Activated naive CD4-positive, alpha-beta T cell treated with anti-CD3 and anti-CD28 coated beads, Interleukin-2, amount 10 ng/mL, durations not matched to agents 7 days and 5 days (primary cell): ENCODE data around the gene MMP25.

Experiments used
- CTCF ChIA-PET: fragments of 350-600 bp; sonication (Branson Sonifier 250); formaldehyde crosslinking; loops from one replicate; lab custom pipeline; 2021; ENCODE audit warnings: antibody characterized with exemption; lab: Charles Lee
- DNase-seq: peaks from one replicate; pipeline ENCODE4 v3.0.0-alpha.2; 2020
- H3K27ac Mint-ChIP-seq: one replicate; pipeline ENCODE4 v1.8.0; 2021; ENCODE audit warnings: mild to moderate bottlenecking, moderate library complexity, mixed read lengths
- H3K27me3 Mint-ChIP-seq: one replicate; pipeline ENCODE4 v1.8.0; 2021; ENCODE audit warnings: mild to moderate bottlenecking, mixed read lengths
- H3K36me3 Mint-ChIP-seq: one replicate; pipeline ENCODE4 v1.8.0; 2021; ENCODE audit warnings: mixed read lengths
- H3K4me1 Mint-ChIP-seq: one replicate; pipeline ENCODE4 v1.8.0; 2021; ENCODE audit warnings: mixed read lengths
- H3K4me3 Mint-ChIP-seq: one replicate; pipeline ENCODE4 v1.8.0; 2021; ENCODE audit warnings: mild to moderate bottlenecking, moderate library complexity, mixed read lengths
- H3K9me3 Mint-ChIP-seq: one replicate; pipeline ENCODE4 v1.8.0; 2021; ENCODE audit warnings: mixed read lengths

The MMP25 gene

DNA sequence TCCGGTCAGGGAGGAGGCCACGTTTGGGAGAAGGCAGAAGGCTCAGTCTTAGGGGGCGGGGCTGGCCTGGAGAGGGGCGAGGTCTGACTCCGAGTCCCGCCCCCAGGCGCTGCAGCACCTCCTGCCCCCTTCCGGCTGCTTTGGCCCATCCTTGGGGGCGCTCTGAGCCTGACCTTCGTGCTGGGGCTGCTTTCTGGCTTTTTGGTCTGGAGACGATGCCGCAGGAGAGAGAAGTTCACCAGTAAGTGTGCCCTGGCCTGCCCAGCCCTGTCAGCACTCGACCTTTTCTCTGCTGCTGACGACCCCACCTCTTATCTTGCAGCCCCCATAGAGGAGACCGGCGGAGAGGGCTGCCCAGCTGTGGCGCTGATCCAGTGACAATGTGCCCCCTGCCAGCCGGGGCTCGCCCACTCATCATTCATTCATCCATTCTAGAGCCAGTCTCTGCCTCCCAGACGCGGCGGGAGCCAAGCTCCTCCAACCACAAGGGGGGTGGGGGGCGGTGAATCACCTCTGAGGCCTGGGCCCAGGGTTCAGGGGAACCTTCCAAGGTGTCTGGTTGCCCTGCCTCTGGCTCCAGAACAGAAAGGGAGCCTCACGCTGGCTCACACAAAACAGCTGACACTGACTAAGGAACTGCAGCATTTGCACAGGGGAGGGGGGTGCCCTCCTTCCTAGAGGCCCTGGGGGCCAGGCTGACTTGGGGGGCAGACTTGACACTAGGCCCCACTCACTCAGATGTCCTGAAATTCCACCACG is 24.7 kb upstream of the MMP25 start:
- Mint-ChIP-seq H3K27ac (peak overlapping the region; percentile 52), H3K36me3 (peaks cover 15% of the 10 kb centered on the region), H3K4me1 (peaks cover 63% of the 10 kb centered on the region), H3K4me3 (peak overlapping the region; percentile 90), H3K27me3 (peaks cover 44% of the 10 kb centered on the region), H3K9me3 (no peaks in the 10 kb centered on the region)
- CTCF ChIA-PET = interaction anchor here (1.1 to 18.9 kb wide), 6 partner anchors 8 to 108 kb away, joined by 3 to 300 read pairs (median 7); partner anchors contain the start of gene CLDN9
- peak; percentile 84 for DNase-seq

DNA sequence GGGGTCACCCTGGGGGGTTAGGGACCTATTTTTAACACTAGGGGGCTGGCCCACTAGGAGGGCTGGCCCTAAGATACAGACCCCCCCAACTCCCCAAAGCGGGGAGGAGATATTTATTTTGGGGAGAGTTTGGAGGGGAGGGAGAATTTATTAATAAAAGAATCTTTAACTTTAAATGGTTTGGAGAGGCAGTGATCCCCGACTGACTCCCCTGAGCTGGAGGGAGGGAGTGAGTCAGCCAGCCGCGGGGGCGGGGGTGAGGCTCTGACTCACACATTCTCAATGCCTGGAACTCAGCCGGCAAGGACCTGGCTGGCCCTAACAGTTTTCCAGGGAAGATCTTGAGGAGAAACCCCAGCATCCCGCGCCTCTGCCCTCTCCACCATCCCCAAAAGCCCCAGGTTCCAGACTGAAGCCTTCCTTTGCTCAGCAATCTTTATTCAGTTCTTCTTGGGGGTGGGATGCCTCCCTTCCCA is 24.1 kb upstream of the MMP25 start:
- peaks cover 20% of the 10 kb centered on the region for H3K36me3 Mint-ChIP-seq
- H3K4me1 Mint-ChIP-seq = peaks cover 64% of the 10 kb centered on the region
- CTCF ChIA-PET = interaction anchor here (1.1 to 18.9 kb wide), 6 partner anchors 10 to 144 kb away, joined by 3 to 300 read pairs (median 5); partner anchors contain the start of gene CLDN9
- H3K9me3 Mint-ChIP-seq = no peaks in the 10 kb centered on the region
- peaks cover 39% of the 10 kb centered on the region for H3K27me3 Mint-ChIP-seq
- H3K4me3 Mint-ChIP-seq = peak overlapping the region; percentile 90
- peak; percentile 78 for DNase-seq
- peak overlapping the region; percentile 95 for H3K27ac Mint-ChIP-seq

DNA sequence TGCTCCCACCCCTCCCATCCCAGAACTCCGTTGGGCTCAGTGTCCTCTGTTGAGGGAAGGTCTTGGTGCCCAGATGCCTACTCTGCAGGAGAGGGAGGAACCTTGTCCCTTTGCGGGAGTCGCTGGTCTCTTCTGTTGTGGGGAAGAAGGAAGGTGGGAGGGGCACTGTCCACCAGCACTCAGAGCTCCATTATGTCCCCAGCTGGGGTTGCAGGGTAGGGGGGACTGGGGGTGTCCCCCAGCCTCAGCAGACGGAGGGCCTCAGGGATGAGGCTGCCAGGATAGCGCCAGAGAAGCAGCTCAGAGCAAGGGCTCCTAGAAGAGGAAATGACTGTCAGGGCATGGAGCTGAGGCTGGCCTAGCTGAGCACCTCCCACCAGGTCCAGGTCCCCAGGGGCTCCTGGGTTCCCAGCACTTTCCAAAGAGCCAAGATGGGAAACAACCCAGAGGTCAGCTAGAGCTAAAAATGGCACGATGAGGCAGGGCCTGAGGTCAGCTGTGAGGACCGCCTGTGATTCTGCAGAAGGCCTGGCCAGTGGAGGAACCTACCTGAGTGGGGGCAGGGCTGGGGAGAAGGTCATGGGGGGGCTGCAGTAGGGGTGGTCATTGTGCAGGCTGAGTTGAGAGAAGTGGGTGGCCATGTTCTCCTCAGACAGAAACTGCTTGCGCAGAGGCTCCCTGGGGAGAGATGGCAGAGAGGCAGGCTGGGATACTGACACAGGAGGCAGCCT is 23.5 kb upstream of the MMP25 start:
- no peaks in the 10 kb centered on the region for H3K9me3 Mint-ChIP-seq
- CTCF ChIA-PET = interaction anchor here (1.2 to 18.9 kb wide), 6 partner anchors 9 to 143 kb away, joined by 3 to 300 read pairs (median 7); partner anchors contain the start of gene CLDN9
- peak overlapping the region; percentile 95 for H3K27ac Mint-ChIP-seq
- peaks cover 35% of the 10 kb centered on the region for H3K27me3 Mint-ChIP-seq
- DNase-seq = no peak
- peak overlapping the region; percentile 90 for H3K4me3 Mint-ChIP-seq
- H3K36me3 Mint-ChIP-seq = peaks cover 20% of the 10 kb centered on the region
- peaks cover 67% of the 10 kb centered on the region for H3K4me1 Mint-ChIP-seq

DNA sequence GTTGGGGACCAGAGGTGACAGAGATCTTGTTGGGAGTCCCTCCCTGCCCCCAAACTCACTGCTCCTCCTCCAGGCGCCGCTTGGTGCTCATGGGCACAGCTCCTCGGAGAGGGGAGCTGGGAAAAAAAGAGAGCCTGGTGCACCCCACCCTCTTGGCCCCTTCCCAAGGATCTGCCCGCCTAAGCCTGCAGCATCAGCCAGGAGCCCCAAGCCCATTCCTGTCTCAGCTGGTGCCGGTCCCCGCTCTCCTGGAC is 23.0 kb upstream of the MMP25 start:
- Mint-ChIP-seq H3K27me3 (peaks cover 34% of the 10 kb centered on the region), H3K4me3 (peak overlapping the region; percentile 90), H3K4me1 (peaks cover 68% of the 10 kb centered on the region), H3K27ac (peak overlapping the region; percentile 95), H3K36me3 (peaks cover 20% of the 10 kb centered on the region), H3K9me3 (no peaks in the 10 kb centered on the region)
- CTCF ChIA-PET = interaction anchor here (1.2 to 18.9 kb wide), 3 partner anchors 10 to 143 kb away, joined by 3 to 300 read pairs (median 7); partner anchors contain the start of gene CLDN9
- peak; percentile 40 for DNase-seq

DNA sequence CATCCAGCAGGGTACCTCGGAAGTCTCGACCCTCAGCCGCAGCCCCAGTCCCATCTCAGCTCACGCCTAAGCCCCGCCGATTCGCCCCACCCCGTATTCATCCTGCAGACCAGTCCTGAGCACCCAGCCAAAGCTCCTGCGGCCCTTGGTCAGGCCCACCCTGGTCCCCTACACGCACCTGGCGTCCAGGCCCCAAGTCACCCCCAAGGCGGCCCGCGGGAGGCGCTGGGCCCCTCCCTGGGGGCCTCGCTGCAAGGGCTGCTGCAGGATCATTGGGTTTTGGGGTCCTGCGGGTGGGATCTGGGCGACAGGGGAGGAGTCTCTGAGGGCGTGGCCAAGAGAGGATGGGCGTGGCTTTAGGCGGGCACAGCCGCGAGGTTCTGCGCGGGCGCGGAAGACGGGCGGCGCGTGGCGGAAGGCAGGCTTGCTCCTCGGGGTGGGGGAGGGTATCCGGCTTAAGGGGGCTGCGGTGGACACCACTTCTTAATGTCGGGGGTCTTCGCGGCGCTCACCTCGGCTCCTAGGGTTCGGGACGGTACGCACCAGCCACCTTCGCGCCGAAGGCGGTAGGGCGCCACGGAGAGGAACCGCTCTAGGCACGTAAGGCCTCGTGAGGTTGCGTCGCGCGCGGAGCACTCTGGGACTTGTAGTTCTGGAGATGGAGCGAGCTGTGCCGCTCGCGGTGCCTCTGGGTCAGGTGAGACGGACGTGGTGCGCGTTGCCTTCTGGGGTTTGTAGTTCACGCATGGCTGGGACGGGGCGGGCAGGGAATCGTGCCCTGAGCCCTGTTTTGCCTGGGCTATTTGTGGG is 22.5 kb upstream of the MMP25 start, which contains the start of the genes HCFC1R1 and THOC6:
TSS of gene HCFC1R1 (minus strand) at position 274 of the 810 bp plus-strand sequence. CDS start at position 273, 1 bp downstream.
TSS of gene THOC6 (plus strand) at position 367 of the 810 bp plus-strand sequence. CDS start at position 659, 292 bp downstream.
- peaks cover 21% of the 10 kb centered on the region for H3K36me3 Mint-ChIP-seq
- peak within 1 kb of the TSS; percentile 95 for H3K27ac Mint-ChIP-seq
- peaks cover 35% of the 10 kb centered on the region for H3K27me3 Mint-ChIP-seq
- H3K9me3 Mint-ChIP-seq = no peaks in the 10 kb centered on the region
- peaks cover 71% of the 10 kb centered on the region for H3K4me1 Mint-ChIP-seq
- CTCF ChIA-PET = interaction anchor here (1.6 to 18.9 kb wide), 2 partner anchors 10 to 19 kb away, joined by 7 to 300 read pairs; partner anchors contain the start of gene CLDN9
- peak; percentile 98 for DNase-seq
- H3K4me3 Mint-ChIP-seq = peak within 1 kb of the TSS; percentile 90

DNA sequence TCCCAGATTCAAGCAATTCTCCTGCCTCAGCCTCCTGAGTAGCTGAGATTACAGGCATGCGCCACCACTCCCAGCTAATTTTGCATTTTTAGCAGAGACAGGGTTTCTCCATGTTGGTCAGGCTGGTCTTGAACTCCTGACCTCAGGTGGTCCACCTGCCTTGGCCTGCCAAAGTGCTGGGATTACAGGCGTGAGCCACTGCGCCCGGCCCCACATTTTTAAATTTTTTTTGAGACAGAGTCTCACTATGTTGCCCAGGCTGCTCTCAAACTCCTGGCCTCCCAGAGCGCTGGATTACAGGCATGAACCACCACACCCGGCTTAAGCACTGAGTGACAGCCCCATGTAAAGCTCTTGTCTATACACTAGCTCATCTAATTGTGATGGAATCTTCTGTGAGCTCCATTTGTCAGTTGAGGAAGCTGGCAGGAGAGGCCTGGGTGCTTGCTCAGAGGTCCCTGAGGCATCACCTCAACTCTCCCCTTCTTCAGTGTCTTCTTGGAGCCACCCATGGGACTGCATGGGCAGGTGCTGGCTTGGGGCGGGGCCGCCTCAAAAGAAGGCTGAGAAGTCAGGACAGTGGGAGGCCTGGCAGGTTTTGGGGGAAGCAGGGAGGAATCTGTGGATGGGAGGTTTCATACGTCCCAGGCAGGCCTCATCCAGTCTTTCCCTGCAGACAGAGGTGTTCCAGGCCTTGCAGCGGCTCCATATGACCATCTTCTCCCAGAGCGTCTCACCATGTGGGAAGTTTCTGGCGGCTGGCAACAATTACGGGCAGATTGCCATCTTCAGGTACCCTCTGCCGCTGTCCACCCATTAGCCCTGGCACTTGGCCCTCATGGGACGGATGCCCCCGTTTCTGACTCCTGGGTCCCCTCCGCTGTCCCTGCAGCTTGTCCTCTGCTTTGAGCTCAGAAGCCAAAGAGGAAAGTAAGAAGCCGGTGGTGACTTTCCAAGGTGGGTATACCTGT is 21.0 kb upstream of the MMP25 start:
- CTCF ChIA-PET = interaction anchor here (1.0 to 18.9 kb wide), 2 partner anchors 21 to 110 kb away, joined by 3 to 300 read pairs; partner anchors contain the start of genes CLDN9 and ZNF213
- Mint-ChIP-seq H3K9me3 (no peaks in the 10 kb centered on the region), H3K27ac (no peak overlapping the region), H3K27me3 (peaks cover 35% of the 10 kb centered on the region), H3K4me3 (no peak overlapping the region), H3K36me3 (peaks cover 21% of the 10 kb centered on the region), H3K4me1 (peaks cover 78% of the 10 kb centered on the region)
- DNase-seq = no peak

DNA sequence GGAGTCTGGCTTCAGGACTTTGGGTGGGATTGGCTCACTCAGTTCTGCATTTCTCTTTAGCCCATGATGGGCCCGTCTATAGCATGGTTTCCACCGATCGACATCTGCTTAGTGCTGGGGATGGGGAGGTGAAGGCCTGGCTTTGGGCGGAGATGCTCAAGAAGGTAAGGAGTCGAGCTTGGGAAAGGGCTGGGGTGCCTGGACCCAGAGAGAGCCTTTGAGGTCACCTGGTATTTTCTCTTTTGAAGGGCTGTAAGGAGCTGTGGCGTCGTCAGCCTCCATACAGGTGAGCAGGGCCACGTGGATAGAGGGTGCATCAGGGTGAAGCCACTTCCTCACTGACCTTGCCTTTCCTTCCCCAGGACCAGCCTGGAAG is 20.4 kb upstream of the MMP25 start:
- peaks cover 38% of the 10 kb centered on the region for H3K27me3 Mint-ChIP-seq
- H3K4me3 Mint-ChIP-seq = no peak overlapping the region
- H3K27ac Mint-ChIP-seq = no peak overlapping the region
- peaks cover 21% of the 10 kb centered on the region for H3K36me3 Mint-ChIP-seq
- no peak for DNase-seq
- no peaks in the 10 kb centered on the region for H3K9me3 Mint-ChIP-seq
- peaks cover 78% of the 10 kb centered on the region for H3K4me1 Mint-ChIP-seq
- CTCF ChIA-PET = interaction anchor here (1.0 to 18.9 kb wide), 2 partner anchors 21 to 109 kb away, joined by 3 to 300 read pairs; partner anchors contain the start of genes CLDN9 and ZNF213

DNA sequence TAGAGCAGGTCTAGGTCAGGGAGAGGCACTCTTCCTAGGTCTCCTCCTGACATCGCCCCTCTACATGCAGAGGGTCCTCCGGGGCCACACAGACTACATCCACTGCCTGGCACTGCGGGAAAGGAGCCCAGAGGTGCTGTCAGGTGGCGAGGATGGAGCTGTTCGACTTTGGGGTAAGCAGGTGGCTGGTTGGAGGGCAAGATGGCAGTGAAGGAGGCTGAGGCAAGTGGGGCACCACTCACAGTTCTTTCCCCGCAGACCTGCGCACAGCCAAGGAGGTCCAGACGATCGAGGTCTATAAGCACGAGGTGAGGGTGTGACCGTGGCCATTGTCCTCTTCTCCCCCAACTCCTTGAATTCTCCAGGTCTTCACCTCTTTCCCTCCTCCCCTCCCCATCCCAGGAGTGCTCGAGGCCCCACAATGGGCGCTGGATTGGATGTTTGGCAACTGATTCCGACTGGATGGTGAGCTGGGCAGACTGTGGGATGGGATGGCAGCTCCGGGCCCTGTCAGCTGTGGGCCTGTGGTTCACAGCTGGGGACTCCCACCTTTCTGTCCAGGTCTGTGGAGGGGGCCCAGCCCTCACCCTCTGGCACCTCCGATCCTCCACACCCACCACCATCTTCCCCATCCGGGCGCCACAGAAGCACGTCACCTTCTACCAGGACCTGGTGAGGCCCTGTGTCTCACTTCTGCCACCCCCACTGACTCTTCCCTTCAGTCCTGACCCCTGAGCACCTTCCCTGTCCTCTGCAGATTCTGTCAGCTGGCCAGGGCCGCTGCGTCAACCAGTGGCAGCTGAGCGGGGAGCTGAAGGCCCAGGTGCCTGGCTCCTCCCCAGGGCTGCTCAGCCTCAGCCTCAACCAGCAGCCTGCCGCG is 19.5 kb upstream of the MMP25 start:
- Mint-ChIP-seq H3K9me3 (no peaks in the 10 kb centered on the region), H3K4me1 (peaks cover 73% of the 10 kb centered on the region), H3K36me3 (peaks cover 20% of the 10 kb centered on the region), H3K27me3 (peaks cover 38% of the 10 kb centered on the region), H3K27ac (no peak overlapping the region), H3K4me3 (no peak overlapping the region)
- CTCF ChIA-PET = interaction anchor here (0.6 to 18.9 kb wide), 8 partner anchors 7 to 124 kb away, joined by 3 to 300 read pairs (median 57); partner anchors contain the start of genes CLDN6, CLDN9, MMP25 and TNFRSF12A
- no peak for DNase-seq

DNA sequence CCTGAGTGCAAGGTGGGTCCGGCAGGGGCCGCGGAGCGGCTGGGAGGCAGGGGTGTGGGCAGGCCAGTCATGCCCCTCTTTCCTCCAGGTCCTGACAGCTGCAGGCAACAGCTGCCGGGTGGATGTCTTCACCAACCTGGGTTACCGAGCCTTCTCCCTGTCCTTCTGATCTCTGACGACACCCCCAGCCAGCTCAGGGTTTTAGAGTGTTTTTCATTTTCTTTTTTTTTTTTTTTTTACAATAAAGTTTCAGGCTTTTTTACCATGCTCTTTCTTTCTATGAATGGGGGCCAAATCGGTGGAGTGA is 18.9 kb upstream of the MMP25 start:
- CTCF ChIA-PET = interaction anchor here (0.6 to 18.9 kb wide), 13 partner anchors 8 to 139 kb away, joined by 3 to 300 read pairs (median 6); partner anchors contain the start of genes CLDN6, CLDN9, MMP25 and TNFRSF12A
- no peak for DNase-seq
- Mint-ChIP-seq H3K27me3 (peaks cover 44% of the 10 kb centered on the region), H3K9me3 (no peaks in the 10 kb centered on the region), H3K27ac (no peak overlapping the region), H3K36me3 (peaks cover 20% of the 10 kb centered on the region), H3K4me3 (no peak overlapping the region), H3K4me1 (peaks cover 71% of the 10 kb centered on the region)

DNA sequence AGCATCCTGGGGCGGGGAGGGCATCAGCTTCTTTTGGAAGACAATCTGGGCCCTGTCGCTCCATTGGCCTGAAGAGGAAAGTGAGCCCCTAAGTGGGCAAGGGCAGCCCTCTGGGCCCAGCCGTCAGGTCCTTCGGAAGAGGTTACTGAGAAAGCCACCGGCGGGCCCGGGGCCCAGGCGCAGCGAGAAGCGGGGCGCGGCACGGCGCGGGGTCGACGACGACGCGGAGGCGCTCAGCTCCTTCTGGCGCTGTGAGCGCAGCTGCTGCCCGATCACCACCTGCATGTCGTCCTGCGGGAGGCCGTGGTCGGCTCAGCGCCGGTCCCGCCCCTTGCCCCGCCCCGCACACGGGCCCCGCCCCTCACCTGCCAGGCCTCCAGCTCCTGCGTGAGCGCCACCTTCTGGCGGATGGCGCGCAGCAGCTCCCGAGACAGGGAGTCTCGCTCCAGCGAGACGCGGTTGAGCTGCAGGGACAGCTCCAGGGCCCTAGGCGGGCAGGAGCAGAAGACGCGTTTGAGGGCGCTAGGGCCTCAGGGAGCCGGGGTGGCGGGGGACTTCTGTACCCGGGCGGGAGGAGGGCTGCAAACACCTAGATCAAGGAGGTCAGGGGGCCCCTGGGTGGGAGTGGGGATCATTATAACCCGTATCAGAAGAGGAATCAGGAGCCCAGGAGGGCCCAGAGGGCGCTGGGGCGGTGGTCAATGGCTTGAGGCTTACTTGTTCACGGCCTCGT is 18.2 kb upstream of the MMP25 start:
- peaks cover 20% of the 10 kb centered on the region for H3K36me3 Mint-ChIP-seq
- CTCF ChIA-PET = interaction anchor here (0.7 to 18.9 kb wide), 18 partner anchors 9 to 138 kb away, joined by 3 to 300 read pairs (median 6); partner anchors contain the start of genes CLDN6, CLDN9, MMP25 and TNFRSF12A
- peak overlapping the region; percentile 63 for H3K4me3 Mint-ChIP-seq
- peak; percentile 92 for DNase-seq
- H3K4me1 Mint-ChIP-seq = peaks cover 69% of the 10 kb centered on the region
- H3K9me3 Mint-ChIP-seq = no peaks in the 10 kb centered on the region
- H3K27ac Mint-ChIP-seq = peak overlapping the region; percentile 75
- H3K27me3 Mint-ChIP-seq = peaks cover 51% of the 10 kb centered on the region

DNA sequence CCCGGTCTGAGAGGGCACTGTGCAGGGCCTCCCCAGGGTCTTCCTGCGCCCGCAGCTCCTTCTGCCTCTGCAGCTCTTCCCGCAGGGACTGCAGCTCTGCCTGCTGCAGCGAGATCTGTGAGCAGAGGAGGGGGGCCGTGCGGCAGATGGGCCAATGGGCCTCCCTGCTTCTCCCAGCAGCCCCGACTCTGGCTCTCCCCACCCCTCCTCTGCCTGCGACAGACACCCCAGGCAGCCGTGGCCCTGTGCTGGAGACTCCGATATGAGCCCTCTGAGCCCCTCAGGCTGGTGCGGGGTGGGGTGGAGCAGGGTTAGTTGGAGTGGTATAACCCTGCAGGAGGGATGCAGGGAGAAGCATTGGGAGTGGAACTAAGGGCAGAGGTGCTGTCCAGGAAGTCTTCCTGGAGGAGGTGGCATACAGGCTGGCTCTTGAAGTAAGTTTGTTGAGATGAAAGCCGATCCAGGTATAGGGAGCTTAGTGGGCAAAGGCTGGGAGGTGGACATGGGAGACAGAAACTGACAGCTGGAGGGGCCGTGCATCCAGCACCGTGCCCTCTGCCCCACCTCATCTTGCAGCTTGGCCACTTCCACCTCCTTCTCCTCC is 17.5 kb upstream of the MMP25 start:
- DNase-seq = no peak
- peaks cover 21% of the 10 kb centered on the region for H3K36me3 Mint-ChIP-seq
- H3K27me3 Mint-ChIP-seq = peaks cover 58% of the 10 kb centered on the region
- CTCF ChIA-PET = interaction anchor here (1.0 to 18.9 kb wide), 20 partner anchors 9 to 137 kb away, joined by 3 to 300 read pairs (median 6); partner anchors contain the start of genes CLDN6, CLDN9, MMP25 and TNFRSF12A
- no peaks in the 10 kb centered on the region for H3K9me3 Mint-ChIP-seq
- peak overlapping the region; percentile 77 for H3K4me3 Mint-ChIP-seq
- peak overlapping the region; percentile 69 for H3K27ac Mint-ChIP-seq
- H3K4me1 Mint-ChIP-seq = peaks cover 65% of the 10 kb centered on the region
